ENCODE data around the gene USH1C.

USH1C gene

GRCh38 chr11:17510507-17511206, 33.6 kb downstream of the USH1C start:
- TF ChIP-seq, protein P1, sequence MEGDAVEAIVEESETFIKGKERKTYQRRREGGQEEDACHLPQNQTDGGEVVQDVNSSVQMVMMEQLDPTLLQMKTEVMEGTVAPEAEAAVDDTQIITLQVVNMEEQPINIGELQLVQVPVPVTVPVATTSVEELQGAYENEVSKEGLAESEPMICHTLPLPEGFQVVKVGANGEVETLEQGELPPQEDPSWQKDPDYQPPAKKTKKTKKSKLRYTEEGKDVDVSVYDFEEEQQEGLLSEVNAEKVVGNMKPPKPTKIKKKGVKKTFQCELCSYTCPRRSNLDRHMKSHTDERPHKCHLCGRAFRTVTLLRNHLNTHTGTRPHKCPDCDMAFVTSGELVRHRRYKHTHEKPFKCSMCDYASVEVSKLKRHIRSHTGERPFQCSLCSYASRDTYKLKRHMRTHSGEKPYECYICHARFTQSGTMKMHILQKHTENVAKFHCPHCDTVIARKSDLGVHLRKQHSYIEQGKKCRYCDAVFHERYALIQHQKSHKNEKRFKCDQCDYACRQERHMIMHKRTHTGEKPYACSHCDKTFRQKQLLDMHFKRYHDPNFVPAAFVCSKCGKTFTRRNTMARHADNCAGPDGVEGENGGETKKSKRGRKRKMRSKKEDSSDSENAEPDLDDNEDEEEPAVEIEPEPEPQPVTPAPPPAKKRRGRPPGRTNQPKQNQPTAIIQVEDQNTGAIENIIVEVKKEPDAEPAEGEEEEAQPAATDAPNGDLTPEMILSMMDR (IDR thresholded peaks at IDR 0.05; ENCODE audit: low read depth, low read length, missing control alignments): no peak
- no peak overlapping the region for H3K4me3 ChIP-seq (replicated peaks; ENCODE audit: low read depth, low read length)
- no peak for DNase-seq (ENCODE audit: extremely low read depth, low read depth)

DNA sequence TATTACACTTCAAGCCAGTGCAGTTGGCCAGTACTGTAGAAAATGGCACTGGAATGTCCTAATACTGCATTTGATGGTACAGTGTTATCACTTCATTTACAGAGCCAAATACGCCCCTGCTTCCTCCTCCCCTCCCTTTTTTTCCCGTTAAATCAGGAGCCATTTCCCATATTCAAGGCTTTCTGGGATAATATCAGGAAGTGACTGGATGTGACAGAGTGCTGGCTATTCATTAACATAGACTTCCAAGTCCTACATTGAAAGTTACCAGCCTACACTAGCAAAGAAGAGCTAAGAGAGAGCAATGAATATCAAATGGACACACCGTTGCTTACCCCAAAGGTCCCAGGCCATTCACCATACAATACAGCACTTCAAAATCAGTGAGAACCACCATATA, 35.4 kb downstream of the USH1C start:
- no peak for DNase-seq (ENCODE audit: extremely low read depth, low read depth)
- H3K4me3 ChIP-seq (replicated peaks; ENCODE audit: low read depth, low read length): no peak overlapping the region
- TF ChIP-seq, protein P1 (IDR thresholded peaks at IDR 0.05; ENCODE audit: low read depth, low read length, missing control alignments): no peak

GRCh38 chr11:17508306-17508705, 35.9 kb downstream of the USH1C start:
- no peak overlapping the region for H3K4me3 ChIP-seq (replicated peaks; ENCODE audit: low read depth, low read length)
- TF ChIP-seq, protein P1 (IDR thresholded peaks at IDR 0.05; ENCODE audit: low read depth, low read length, missing control alignments): no peak
- DNase-seq (ENCODE audit: extremely low read depth, low read depth): no peak

DNA sequence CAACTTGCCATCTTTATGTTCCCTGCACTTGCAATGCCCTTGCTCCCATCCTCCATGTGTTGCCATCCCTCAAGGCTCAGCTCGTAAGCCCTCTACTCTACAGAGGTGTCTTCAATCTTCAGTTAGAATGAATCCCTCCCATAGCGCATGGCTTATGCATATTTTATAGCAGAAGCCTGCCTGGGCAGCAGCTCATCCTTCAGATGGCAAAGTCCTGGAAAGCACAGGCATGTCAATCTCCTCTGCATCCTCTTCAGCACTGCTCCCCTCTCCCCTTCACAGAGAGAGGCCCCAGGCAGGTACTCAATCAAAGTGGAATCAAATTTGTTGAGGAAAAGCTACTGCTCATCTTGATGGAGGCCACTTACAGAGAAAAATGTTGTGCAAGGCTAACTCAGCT, 36.4 kb downstream of the USH1C start:
- TF ChIP-seq, protein P1 (IDR thresholded peaks at IDR 0.05; ENCODE audit: low read depth, low read length, missing control alignments): no peak
- DNase-seq (ENCODE audit: extremely low read depth, low read depth): no peak
- H3K4me3 ChIP-seq (replicated peaks; ENCODE audit: low read depth, low read length): no peak overlapping the region

- no peak for DNase-seq (ENCODE audit: extremely low read depth, low read depth)
- TF ChIP-seq, protein P1 (IDR thresholded peaks at IDR 0.05; ENCODE audit: low read depth, low read length, missing control alignments): no peak
- H3K4me3 ChIP-seq (replicated peaks; ENCODE audit: low read depth, low read length): no peak overlapping the region
Measured at GRCh38 chr11:17506942-17507341, 37.3 kb downstream of the USH1C start.

GRCh38 chr11:17506314-17506713, 37.9 kb downstream of the USH1C start:
- TF ChIP-seq, protein P1 (IDR thresholded peaks at IDR 0.05; ENCODE audit: low read depth, low read length, missing control alignments): no peak
- H3K4me3 ChIP-seq (replicated peaks; ENCODE audit: low read depth, low read length): no peak overlapping the region
- DNase-seq (ENCODE audit: extremely low read depth, low read depth): no peak

- H3K4me3 ChIP-seq (replicated peaks; ENCODE audit: low read depth, low read length): no peak overlapping the region
- TF ChIP-seq, protein P1 (IDR thresholded peaks at IDR 0.05; ENCODE audit: low read depth, low read length, missing control alignments): no peak
- no peak for DNase-seq (ENCODE audit: extremely low read depth, low read depth)
Measured at GRCh38 chr11:17505146-17505545, 39.1 kb downstream of the USH1C start.
